ENCODE results near the gene CORO2B.

CORO2B gene

DNA sequence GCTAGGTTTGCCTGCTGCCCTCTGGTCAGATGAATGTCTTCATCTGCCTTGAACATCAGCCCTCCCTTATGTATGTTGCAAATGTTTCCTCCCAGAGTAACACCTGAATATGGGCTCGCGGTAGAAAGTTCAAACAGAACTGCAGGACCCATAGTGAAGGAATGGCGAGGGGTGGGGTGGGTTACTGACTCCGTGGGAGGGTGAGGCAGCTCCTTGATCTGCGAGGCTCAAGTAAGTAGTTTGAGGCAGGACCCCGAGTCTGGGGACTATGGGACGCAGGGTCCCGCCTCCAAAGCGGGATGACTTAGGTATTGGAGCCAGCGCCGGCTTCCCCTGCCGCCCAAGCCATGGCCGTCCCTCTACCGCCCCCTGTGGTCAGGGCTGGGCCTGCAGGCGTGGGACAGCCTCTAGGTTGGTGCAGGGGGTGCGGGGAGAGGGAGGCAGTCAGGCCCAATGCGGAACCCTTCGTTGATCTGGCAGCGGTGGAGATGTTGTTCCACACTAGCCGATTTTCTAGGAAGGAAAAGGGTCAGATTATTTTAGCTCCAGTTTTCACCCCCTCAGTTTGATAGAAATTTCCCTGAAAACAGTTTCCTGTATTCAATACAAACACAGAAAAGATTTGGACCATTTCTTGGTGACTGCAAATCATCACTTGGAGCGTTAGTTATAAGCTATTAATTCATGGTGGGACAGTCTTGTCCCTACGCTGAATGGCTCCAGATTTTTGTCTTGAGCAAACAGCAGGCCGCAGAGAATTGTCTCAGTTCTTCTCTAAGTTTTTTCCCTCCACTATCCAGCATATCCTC, 72.3 kb downstream of the CORO2B start:
- peaks cover 25% of the 10 kb centered on the region for H3K27me3 Mint-ChIP-seq
- no peak overlapping the region for H3K4me3 Mint-ChIP-seq
- H3K9me3 Mint-ChIP-seq = no peaks in the 10 kb centered on the region
- DNase-seq (ENCODE audit: low spot score in 2 of 2) = peak in 1 of 2 donors; percentile 28
- no peak overlapping the region for H3K27ac Mint-ChIP-seq (ENCODE audit: low read depth)
- ATAC-seq (replicated peaks; ENCODE audit: extremely low read depth, poor library complexity, severe bottlenecking) = no peak
- H3K36me3 Mint-ChIP-seq (ENCODE audit: insufficient read depth) = no peaks in the 10 kb centered on the region
- no peaks in the 10 kb centered on the region for H3K4me1 Mint-ChIP-seq

GRCh38 chr15:68651916-68652525, 73.2 kb downstream of the CORO2B start:
- H3K9me3 Mint-ChIP-seq = no peaks in the 10 kb centered on the region
- H3K27ac Mint-ChIP-seq (ENCODE audit: low read depth) = no peak overlapping the region
- no peak overlapping the region for H3K4me3 Mint-ChIP-seq
- no peaks in the 10 kb centered on the region for H3K4me1 Mint-ChIP-seq
- peaks cover 24% of the 10 kb centered on the region for H3K27me3 Mint-ChIP-seq
- no peak for ATAC-seq (replicated peaks; ENCODE audit: extremely low read depth, poor library complexity, severe bottlenecking)
- no peak for DNase-seq (ENCODE audit: low spot score in 2 of 2)
- no peaks in the 10 kb centered on the region for H3K36me3 Mint-ChIP-seq (ENCODE audit: insufficient read depth)

- Mint-ChIP-seq H3K9me3 (no peaks in the 10 kb centered on the region), H3K27ac (ENCODE audit: low read depth) (no peak overlapping the region), H3K4me3 (no peak overlapping the region), H3K4me1 (no peaks in the 10 kb centered on the region), H3K36me3 (ENCODE audit: insufficient read depth) (peaks cover 1% of the 10 kb centered on the region), H3K27me3 (peaks cover 24% of the 10 kb centered on the region)
- no peak for DNase-seq (ENCODE audit: low spot score in 2 of 2)
- no peak for ATAC-seq (replicated peaks; ENCODE audit: extremely low read depth, poor library complexity, severe bottlenecking)
These were observed 74.3 kb downstream of the CORO2B start for GRCh38 chr15:68653031-68653635.

DNA sequence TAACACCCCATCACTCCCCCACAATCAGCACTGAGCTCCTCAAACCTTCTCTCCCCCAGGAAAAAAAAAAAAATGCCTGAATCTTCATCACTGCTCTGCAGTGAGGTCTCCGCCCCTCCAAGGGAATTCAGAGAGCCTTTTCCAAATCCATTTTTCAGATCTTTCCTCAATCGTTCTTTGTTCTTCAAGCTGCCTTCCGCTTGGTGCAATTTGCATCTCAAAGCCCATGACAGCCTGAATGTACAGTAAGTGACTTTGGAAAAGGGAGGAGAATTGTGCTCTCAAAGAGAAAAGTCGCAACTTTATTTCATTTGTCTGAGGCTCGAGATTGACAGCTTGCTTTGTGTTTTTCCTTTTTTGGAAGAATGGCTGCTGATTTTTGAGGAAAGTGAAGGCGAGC, 75.0 kb downstream of the CORO2B start:
- H3K27ac Mint-ChIP-seq (ENCODE audit: low read depth) = no peak overlapping the region
- H3K4me3 Mint-ChIP-seq = no peak overlapping the region
- peaks cover 24% of the 10 kb centered on the region for H3K27me3 Mint-ChIP-seq
- H3K9me3 Mint-ChIP-seq = no peaks in the 10 kb centered on the region
- ATAC-seq (replicated peaks; ENCODE audit: extremely low read depth, poor library complexity, severe bottlenecking) = no peak
- H3K36me3 Mint-ChIP-seq (ENCODE audit: insufficient read depth) = peaks cover 1% of the 10 kb centered on the region
- no peaks in the 10 kb centered on the region for H3K4me1 Mint-ChIP-seq
- no peak for DNase-seq (ENCODE audit: low spot score in 2 of 2)

DNA sequence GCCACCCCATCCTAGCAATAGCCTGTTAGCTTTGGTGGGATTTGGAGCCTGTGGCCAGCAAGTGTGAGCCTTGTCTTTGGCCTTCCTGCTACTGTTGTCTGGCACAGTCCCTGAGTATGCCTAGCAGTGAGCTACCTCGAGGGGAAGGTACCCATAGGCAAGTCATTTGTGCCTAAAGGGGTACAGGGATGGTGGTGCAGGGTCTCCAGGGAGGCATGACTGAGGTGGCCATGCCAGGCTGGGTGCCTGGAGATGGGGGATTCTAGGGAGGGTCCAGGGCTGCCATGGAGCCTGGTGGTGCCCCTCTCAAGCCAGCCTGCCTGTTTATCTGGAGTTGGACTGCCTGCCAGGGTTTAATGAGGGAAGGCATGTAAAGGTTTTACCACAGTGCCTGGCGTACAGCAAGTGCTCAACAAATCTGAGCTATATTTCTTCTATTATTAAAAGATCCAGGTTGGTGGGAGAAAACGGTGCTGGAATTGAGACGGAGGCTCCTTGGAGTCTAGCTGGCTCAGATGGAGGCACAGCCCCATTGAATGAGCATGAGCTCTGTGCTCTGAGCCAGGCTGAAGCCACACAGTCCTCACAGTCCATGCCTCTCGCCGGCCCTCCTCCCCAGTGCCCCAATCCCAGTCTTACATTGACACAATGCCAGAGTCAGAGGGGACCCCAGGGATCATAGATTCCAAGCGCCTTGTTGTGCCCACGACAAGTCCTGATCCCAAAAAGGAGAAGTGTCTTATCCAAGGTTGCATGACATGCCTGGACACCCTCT, 76.2 kb downstream of the CORO2B start:
- DNase-seq (ENCODE audit: low spot score in 2 of 2) = no peak
- peaks cover 1% of the 10 kb centered on the region for H3K36me3 Mint-ChIP-seq (ENCODE audit: insufficient read depth)
- no peak for ATAC-seq (replicated peaks; ENCODE audit: extremely low read depth, poor library complexity, severe bottlenecking)
- H3K4me1 Mint-ChIP-seq = no peaks in the 10 kb centered on the region
- no peak overlapping the region for H3K4me3 Mint-ChIP-seq
- no peaks in the 10 kb centered on the region for H3K9me3 Mint-ChIP-seq
- H3K27me3 Mint-ChIP-seq = peaks cover 24% of the 10 kb centered on the region
- H3K27ac Mint-ChIP-seq (ENCODE audit: low read depth) = no peak overlapping the region

GRCh38 chr15:68655686-68656437, 77.1 kb downstream of the CORO2B start:
- ATAC-seq (replicated peaks; ENCODE audit: extremely low read depth, poor library complexity, severe bottlenecking) (no peak), DNase-seq (ENCODE audit: low spot score in 2 of 2) (no peak)
- peaks cover 1% of the 10 kb centered on the region for H3K36me3 Mint-ChIP-seq (ENCODE audit: insufficient read depth)
- H3K27ac Mint-ChIP-seq (ENCODE audit: low read depth) = no peak overlapping the region
- no peaks in the 10 kb centered on the region for H3K9me3 Mint-ChIP-seq
- H3K4me1 Mint-ChIP-seq = no peaks in the 10 kb centered on the region
- H3K4me3 Mint-ChIP-seq = no peak overlapping the region
- peaks cover 31% of the 10 kb centered on the region for H3K27me3 Mint-ChIP-seq

DNA sequence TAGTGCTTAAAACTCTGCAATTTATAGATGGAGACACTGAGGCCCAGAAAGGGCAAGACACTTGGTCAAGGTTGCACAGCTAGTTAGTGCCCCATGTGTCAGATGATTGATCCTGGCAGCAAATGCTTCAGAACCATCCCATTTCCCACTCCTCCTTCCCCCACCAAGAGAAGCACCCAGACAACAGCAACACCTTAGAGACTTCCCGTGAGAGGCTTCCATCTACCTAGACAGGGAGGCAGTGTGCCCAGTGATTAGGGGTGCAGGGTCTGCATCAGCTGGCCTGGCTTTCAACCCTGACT, 77.6 kb downstream of the CORO2B start:
- peaks cover 33% of the 10 kb centered on the region for H3K27me3 Mint-ChIP-seq
- no peak overlapping the region for H3K27ac Mint-ChIP-seq (ENCODE audit: low read depth)
- no peaks in the 10 kb centered on the region for H3K4me1 Mint-ChIP-seq
- H3K4me3 Mint-ChIP-seq = no peak overlapping the region
- DNase-seq (ENCODE audit: low spot score in 2 of 2) (no peak), ATAC-seq (replicated peaks; ENCODE audit: extremely low read depth, poor library complexity, severe bottlenecking) (no peak)
- H3K36me3 Mint-ChIP-seq (ENCODE audit: insufficient read depth) = peaks cover 1% of the 10 kb centered on the region
- no peaks in the 10 kb centered on the region for H3K9me3 Mint-ChIP-seq

DNA sequence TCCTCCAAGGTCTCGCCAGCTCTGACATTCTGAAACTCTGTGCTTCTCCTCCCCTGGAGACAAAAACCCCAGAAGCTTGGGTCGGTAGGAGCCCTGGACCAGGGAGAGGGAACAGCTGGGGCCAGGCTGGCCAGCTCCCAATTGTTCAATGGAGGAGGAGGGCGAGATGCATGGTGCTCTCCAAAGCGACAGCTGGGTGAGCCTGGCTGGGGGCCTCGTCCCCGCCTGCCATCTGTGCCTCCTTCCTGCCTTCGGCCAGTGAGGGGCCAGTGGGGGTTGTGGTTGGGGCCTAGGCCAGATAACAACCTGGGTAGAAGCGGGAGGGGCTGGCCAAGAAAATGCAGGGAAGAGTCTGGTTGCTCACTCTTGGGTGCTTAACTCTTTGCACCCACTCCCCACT, 79.4 kb downstream of the CORO2B start:
- peaks cover 2% of the 10 kb centered on the region for H3K36me3 Mint-ChIP-seq (ENCODE audit: insufficient read depth)

GRCh38 chr15:68658641-68659358, 80.0 kb downstream of the CORO2B start:
- peaks cover 36% of the 10 kb centered on the region for H3K27me3 Mint-ChIP-seq
- no peak overlapping the region for H3K27ac Mint-ChIP-seq (ENCODE audit: low read depth)
- no peak overlapping the region for H3K4me3 Mint-ChIP-seq
- peaks cover 3% of the 10 kb centered on the region for H3K36me3 Mint-ChIP-seq (ENCODE audit: insufficient read depth)
- no peak for DNase-seq (ENCODE audit: low spot score in 2 of 2)
- no peaks in the 10 kb centered on the region for H3K9me3 Mint-ChIP-seq
- ATAC-seq (replicated peaks; ENCODE audit: extremely low read depth, poor library complexity, severe bottlenecking) = no peak
- H3K4me1 Mint-ChIP-seq = no peaks in the 10 kb centered on the region

More for the DNA sequence above, 79.4 kb downstream of the CORO2B start:
- DNase-seq (ENCODE audit: low spot score in 2 of 2) = no peak
- Mint-ChIP-seq H3K27ac (ENCODE audit: low read depth) (no peak overlapping the region), H3K4me1 (no peaks in the 10 kb centered on the region), H3K4me3 (no peak overlapping the region), H3K9me3 (no peaks in the 10 kb centered on the region), H3K27me3 (peaks cover 36% of the 10 kb centered on the region)
- no peak for ATAC-seq (replicated peaks; ENCODE audit: extremely low read depth, poor library complexity, severe bottlenecking)

GRCh38 chr15:68663526-68663925, 84.7 kb downstream of the CORO2B start:
- H3K9me3 Mint-ChIP-seq = no peaks in the 10 kb centered on the region
- H3K27ac Mint-ChIP-seq (ENCODE audit: low read depth) = no peak overlapping the region
- peaks cover 52% of the 10 kb centered on the region for H3K27me3 Mint-ChIP-seq
- no peak overlapping the region for H3K4me3 Mint-ChIP-seq
- ATAC-seq (replicated peaks; ENCODE audit: extremely low read depth, poor library complexity, severe bottlenecking) (no peak), DNase-seq (ENCODE audit: low spot score in 2 of 2) (no peak)
- peaks cover 2% of the 10 kb centered on the region for H3K36me3 Mint-ChIP-seq (ENCODE audit: insufficient read depth)
- no peaks in the 10 kb centered on the region for H3K4me1 Mint-ChIP-seq

DNA sequence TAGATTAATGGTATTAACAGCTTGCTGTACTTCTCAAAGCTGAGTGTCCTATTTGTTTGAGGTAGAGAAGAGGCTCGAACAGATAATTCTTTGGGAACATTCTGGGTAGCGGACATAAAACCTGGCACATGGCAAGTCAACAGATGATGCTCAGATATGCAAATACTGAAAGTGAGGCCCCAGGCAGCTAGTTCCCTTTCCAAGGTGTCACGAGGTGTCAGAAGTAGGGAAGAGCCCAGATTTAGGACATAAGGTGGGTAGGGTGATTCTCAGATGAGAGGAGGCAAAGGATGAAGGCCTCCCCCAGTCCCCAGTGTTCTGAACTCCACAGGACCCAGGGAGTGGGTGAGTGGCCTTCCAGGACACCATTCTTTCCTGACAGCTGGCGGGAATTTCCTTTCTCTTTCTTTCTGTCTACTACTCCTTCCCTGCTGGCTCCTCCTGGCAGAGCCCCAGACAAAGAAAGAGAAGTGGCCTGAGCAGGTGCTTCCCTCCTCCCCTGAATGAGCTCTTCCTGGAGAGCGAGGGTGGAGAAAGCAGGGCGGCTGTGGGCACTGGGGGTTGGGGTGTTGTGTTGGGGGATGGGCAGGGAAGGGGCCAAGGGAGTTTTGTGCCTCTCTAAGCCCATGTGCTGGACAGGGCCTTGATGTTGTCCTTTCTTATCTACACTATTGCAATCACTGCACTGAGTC, 87.5 kb downstream of the CORO2B start:
- Mint-ChIP-seq H3K9me3 (no peaks in the 10 kb centered on the region), H3K4me3 (no peak overlapping the region), H3K27ac (ENCODE audit: low read depth) (no peak overlapping the region)

More for the DNA sequence above, 87.5 kb downstream of the CORO2B start:
- no peak for ATAC-seq (replicated peaks; ENCODE audit: extremely low read depth, poor library complexity, severe bottlenecking)
- Mint-ChIP-seq H3K36me3 (ENCODE audit: insufficient read depth) (peaks cover 2% of the 10 kb centered on the region), H3K4me1 (no peaks in the 10 kb centered on the region), H3K27me3 (peaks cover 58% of the 10 kb centered on the region)
- no peak for DNase-seq (ENCODE audit: low spot score in 2 of 2)
